NCI-H1092 (cell line): ENCODE results near the gene HIVEP2.

Source experiments
- DNase-seq: peaks from one replicate; lab custom pipeline; 2025; lab: John Stamatoyannopoulos, UW

Gene HIVEP2

GRCh38 chr6:142784344-142784743, 160.6 kb downstream of the HIVEP2 start:
- DNase-seq: no peak

GRCh38 chr6:142783499-142783898, 161.5 kb downstream of the HIVEP2 start:
- DNase-seq: no peak

GRCh38 chr6:142781129-142781528, 163.8 kb downstream of the HIVEP2 start:
- DNase-seq: no peak

GRCh38 chr6:142773859-142774648, 170.9 kb downstream of the HIVEP2 start:
- DNase-seq: no peak

- DNase-seq: no peak
These were observed 171.7 kb downstream of the HIVEP2 start for GRCh38 chr6:142773324-142773723.

- DNase-seq: no peak
These were observed 173.8 kb downstream of the HIVEP2 start for GRCh38 chr6:142771162-142771561.

GRCh38 chr6:142765306-142765705, 179.7 kb downstream of the HIVEP2 start:
- no peak for DNase-seq

GRCh38 chr6:142764311-142764710, 180.7 kb downstream of the HIVEP2 start:
- DNase-seq: no peak

- no peak for DNase-seq
These were observed 181.8 kb downstream of the HIVEP2 start for GRCh38 chr6:142763205-142763604.

GRCh38 chr6:142761756-142762155, 183.2 kb downstream of the HIVEP2 start:
- DNase-seq: no peak

GRCh38 chr6:142760152-142760551, 184.8 kb downstream of the HIVEP2 start:
- DNase-seq: no peak

- DNase-seq: no peak
These were observed 186.3 kb downstream of the HIVEP2 start for GRCh38 chr6:142758629-142759025.

GRCh38 chr6:142757852-142758628, 186.9 kb downstream of the HIVEP2 start:
- no peak for DNase-seq

- no peak for DNase-seq
These were observed 188.8 kb downstream of the HIVEP2 start for GRCh38 chr6:142756215-142756630.

- no peak for DNase-seq
These were observed 191.8 kb downstream of the HIVEP2 start for GRCh38 chr6:142753196-142753595.

- no peak for DNase-seq
These were observed 192.6 kb downstream of the HIVEP2 start for GRCh38 chr6:142752348-142752747.

GRCh38 chr6:142751452-142751851, 193.5 kb downstream of the HIVEP2 start:
- DNase-seq: no peak

GRCh38 chr6:142750998-142751397, 194.0 kb downstream of the HIVEP2 start:
- DNase-seq: no peak

GRCh38 chr6:142749556-142749955, 195.4 kb downstream of the HIVEP2 start:
- no peak for DNase-seq

GRCh38 chr6:142746524-142746923, 198.5 kb downstream of the HIVEP2 start:
- no peak for DNase-seq

- DNase-seq: no peak
These were observed 200.1 kb downstream of the HIVEP2 start for GRCh38 chr6:142744836-142745235.

- no peak for DNase-seq
These were observed 204.5 kb downstream of the HIVEP2 start for GRCh38 chr6:142740449-142740848.

GRCh38 chr6:142738731-142739130, 206.2 kb downstream of the HIVEP2 start:
- no peak for DNase-seq
